ENCODE results near the gene EPS8L1. TPM values are rescaled to one million over a fixed set of nuclear protein-coding genes. Genes with fewer than 3 reads are reported as not detected.

Gene EPS8L1
- total and polyA plus RNA-seq, 2 of the 4 experiments (the other 2 are of a cell fraction), result 0.90 to 2.9 TPM

DNA sequence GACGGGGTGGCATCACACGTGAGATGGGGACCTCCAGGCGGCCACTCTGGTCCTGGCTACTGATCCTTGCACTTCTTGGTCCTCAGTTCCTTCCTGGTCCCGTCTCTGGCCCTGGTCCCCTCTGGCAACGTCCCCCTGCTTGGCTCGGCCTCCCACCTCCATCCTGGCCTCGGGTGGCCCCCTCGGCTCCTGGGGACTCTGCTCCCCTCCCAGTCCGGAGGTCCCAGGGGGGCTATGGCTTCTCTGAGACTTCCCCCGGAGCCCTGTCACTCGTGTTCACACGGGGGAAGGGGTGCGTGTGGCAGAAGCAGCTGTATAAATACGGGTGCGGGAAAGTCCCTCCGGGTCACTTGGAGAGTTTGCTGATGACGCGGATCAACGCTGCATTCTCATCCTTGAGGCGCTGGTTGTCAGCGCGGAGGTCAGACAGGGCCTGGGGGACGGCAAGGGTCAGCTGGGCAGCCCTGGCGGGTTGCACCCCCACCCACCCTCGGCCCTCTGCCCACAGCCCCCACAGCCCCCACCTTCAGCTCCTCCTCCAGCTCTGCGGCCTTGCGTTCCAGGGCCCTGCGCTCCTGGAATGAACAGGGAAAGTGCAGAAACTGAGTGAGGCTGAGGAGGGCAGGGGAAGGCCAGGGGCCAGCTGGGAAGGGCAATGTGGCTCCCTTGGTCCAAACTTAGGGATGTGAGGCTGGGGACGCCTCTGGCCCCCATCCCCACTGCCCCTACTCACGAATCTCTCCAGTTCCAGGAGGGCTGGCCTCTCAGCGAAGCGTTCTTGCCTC is 15.6 kb downstream of the EPS8L1 start:
- H3K23ac ChIP-seq (ENCODE audit: low read depth, low read length), result no peak overlapping the region
- H3K14ac ChIP-seq (replicated peaks; ENCODE audit: low read depth, low read length), result no peak overlapping the region
- no peak for ATAC-seq (ENCODE audit: low read depth)
- no peak for TF ChIP-seq NFE2L2 (IDR thresholded peaks at IDR 0.05; ENCODE audit: low read depth, low read length)
- no peak for TF ChIP-seq MXI1 (IDR thresholded peaks at IDR 0.05; ENCODE audit: borderline replicate concordance, low read depth, low read length)
- TF ChIP-seq POLR2A (IDR thresholded peaks at IDR 0.05; ENCODE audit: low read depth, low read length), result no peak
- TF ChIP-seq FOS (IDR thresholded peaks at IDR 0.05; ENCODE audit: low read depth, low read length), result no peak
- no peak for TF ChIP-seq MAZ (IDR thresholded peaks at IDR 0.05; ENCODE audit: borderline replicate concordance, low read depth, low read length)
- no peak for TF ChIP-seq SMC3 (IDR thresholded peaks at IDR 0.05; ENCODE audit: low read depth, low read length)
- TF ChIP-seq, protein P1, sequence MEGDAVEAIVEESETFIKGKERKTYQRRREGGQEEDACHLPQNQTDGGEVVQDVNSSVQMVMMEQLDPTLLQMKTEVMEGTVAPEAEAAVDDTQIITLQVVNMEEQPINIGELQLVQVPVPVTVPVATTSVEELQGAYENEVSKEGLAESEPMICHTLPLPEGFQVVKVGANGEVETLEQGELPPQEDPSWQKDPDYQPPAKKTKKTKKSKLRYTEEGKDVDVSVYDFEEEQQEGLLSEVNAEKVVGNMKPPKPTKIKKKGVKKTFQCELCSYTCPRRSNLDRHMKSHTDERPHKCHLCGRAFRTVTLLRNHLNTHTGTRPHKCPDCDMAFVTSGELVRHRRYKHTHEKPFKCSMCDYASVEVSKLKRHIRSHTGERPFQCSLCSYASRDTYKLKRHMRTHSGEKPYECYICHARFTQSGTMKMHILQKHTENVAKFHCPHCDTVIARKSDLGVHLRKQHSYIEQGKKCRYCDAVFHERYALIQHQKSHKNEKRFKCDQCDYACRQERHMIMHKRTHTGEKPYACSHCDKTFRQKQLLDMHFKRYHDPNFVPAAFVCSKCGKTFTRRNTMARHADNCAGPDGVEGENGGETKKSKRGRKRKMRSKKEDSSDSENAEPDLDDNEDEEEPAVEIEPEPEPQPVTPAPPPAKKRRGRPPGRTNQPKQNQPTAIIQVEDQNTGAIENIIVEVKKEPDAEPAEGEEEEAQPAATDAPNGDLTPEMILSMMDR (conservative IDR thresholded peaks at IDR 0.05; ENCODE audit: low read depth, low read length), result no peak
- TF ChIP-seq RAD21 (IDR thresholded peaks at IDR 0.05; ENCODE audit: low read length), result no peak
- TF ChIP-seq, protein P2, sequence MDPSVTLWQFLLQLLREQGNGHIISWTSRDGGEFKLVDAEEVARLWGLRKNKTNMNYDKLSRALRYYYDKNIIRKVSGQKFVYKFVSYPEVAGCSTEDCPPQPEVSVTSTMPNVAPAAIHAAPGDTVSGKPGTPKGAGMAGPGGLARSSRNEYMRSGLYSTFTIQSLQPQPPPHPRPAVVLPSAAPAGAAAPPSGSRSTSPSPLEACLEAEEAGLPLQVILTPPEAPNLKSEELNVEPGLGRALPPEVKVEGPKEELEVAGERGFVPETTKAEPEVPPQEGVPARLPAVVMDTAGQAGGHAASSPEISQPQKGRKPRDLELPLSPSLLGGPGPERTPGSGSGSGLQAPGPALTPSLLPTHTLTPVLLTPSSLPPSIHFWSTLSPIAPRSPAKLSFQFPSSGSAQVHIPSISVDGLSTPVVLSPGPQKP (IDR thresholded peaks at IDR 0.05; ENCODE audit: borderline replicate concordance, low read depth, low read length), result no peak
- H2AFZ ChIP-seq (replicated peaks; ENCODE audit: low read length, poor library complexity), result no peak overlapping the region
- peaks cover 28% of the 10 kb centered on the region for H4K20me1 ChIP-seq (ENCODE audit: insufficient read depth, low read length)
- H3K18ac ChIP-seq (ENCODE audit: low read depth, low read length), result no peak overlapping the region
- H2BK5ac ChIP-seq (ENCODE audit: low read depth, low read length, poor library complexity, severe bottlenecking), result no peak overlapping the region
- intact Hi-C loops (cut with micrococcal nuclease) (no loop called here), in situ Hi-C loops (cut with MboI; ENCODE audit: low sequenced_read_pairs) (no loop called here), dilution Hi-C loops (cut with HindIII; ENCODE audit: low sequenced_read_pairs, unreplicated experiment) (no loop called here)
- no peak overlapping the region for H3K56ac ChIP-seq (ENCODE audit: extremely low read depth, insufficient read depth, low read length)
- no peak overlapping the region for H2BK120ac ChIP-seq (ENCODE audit: low read depth, low read length)
- peaks cover 29% of the 10 kb centered on the region for H3K36me3 ChIP-seq (ENCODE audit: control insufficient read depth, insufficient read depth, low read length)
- H3K9me1 ChIP-seq (ENCODE audit: insufficient read depth, low read length), result no peaks in the 10 kb centered on the region; the same call in 1 of the 2 replicates
- no peak overlapping the region for H4K91ac ChIP-seq (ENCODE audit: insufficient read depth, low read depth, low read length)
- ChIA-PET POLR2A (ENCODE audit: unreplicated experiment) (no interaction called here), CTCF (no interaction called here)
- peaks cover 6% of the 10 kb centered on the region; the same call in 1 of the 2 replicates for H3K4me1 ChIP-seq (ENCODE audit: control insufficient read depth, insufficient read depth, low read length)
- no peaks in the 10 kb centered on the region; the same call in 1 of the 2 replicates for H3K27me3 ChIP-seq (ENCODE audit: control insufficient read depth, insufficient read depth, low read length)
- no peak overlapping the region for H2BK20ac ChIP-seq (ENCODE audit: low read depth, low read length)
- no peak overlapping the region for H3K4me2 ChIP-seq (ENCODE audit: low read depth, low read length)
- no peak overlapping the region for H2AK5ac ChIP-seq (ENCODE audit: low read depth, low read length)
- no peak for DNase-seq
- no peak overlapping the region for H2BK15ac ChIP-seq (ENCODE audit: low read depth, low read length)
- H4K5ac ChIP-seq (ENCODE audit: low read depth, low read length), result no peak overlapping the region
- no peak overlapping the region for H3K27ac ChIP-seq (ENCODE audit: insufficient read depth, low read length)
- H2AK9ac ChIP-seq (replicated peaks; ENCODE audit: low read depth, low read length, poor library complexity), result no peak overlapping the region
- 89% methylated on average over 15 of the region's 32 CpGs; no CpG with 5 or more reads in 1 of the 2 experiments for WGBS, 2 experiments (ENCODE audit: extremely low coverage in 2 of 2, insufficient read length in 1 of 2)
- H4K8ac ChIP-seq (ENCODE audit: low read depth in 2 of 2, low read length in 2 of 2), result no peak overlapping the region
- H3K4ac ChIP-seq (ENCODE audit: low read depth, low read length), result no peak overlapping the region
- peaks cover 0 to 12% of the 10 kb centered on the region in 2 experiments; a peak in 2 of 4 replicates for H3K79me1 ChIP-seq (ENCODE audit: low read depth in 1 of 2, low read length in 2 of 2)
- H3K4me3 ChIP-seq (ENCODE audit: insufficient read depth, low read depth, low read length), result no peak overlapping the region
- no peak overlapping the region for H3K9ac ChIP-seq (ENCODE audit: low read depth, low read length)
- TSS peak; percentile 92 for BruUV-seq (replicated peaks)
- H3K9me3 ChIP-seq (ENCODE audit: control insufficient read depth, insufficient read depth, low read length), result no peaks in the 10 kb centered on the region
